CD1c-positive myeloid dendritic cell (primary cell): ENCODE data around the gene GAN.
A peak's percentile ranks its signal among the peaks of the same experiment; 100 is the strongest.

Source experiments
- DNase-seq: peaks from one replicate; pipeline ENCODE4 v3.0.0-alpha.2; 2016; ENCODE audit errors: extremely low spot score

The GAN gene, protein sequence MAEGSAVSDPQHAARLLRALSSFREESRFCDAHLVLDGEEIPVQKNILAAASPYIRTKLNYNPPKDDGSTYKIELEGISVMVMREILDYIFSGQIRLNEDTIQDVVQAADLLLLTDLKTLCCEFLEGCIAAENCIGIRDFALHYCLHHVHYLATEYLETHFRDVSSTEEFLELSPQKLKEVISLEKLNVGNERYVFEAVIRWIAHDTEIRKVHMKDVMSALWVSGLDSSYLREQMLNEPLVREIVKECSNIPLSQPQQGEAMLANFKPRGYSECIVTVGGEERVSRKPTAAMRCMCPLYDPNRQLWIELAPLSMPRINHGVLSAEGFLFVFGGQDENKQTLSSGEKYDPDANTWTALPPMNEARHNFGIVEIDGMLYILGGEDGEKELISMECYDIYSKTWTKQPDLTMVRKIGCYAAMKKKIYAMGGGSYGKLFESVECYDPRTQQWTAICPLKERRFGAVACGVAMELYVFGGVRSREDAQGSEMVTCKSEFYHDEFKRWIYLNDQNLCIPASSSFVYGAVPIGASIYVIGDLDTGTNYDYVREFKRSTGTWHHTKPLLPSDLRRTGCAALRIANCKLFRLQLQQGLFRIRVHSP

DNA sequence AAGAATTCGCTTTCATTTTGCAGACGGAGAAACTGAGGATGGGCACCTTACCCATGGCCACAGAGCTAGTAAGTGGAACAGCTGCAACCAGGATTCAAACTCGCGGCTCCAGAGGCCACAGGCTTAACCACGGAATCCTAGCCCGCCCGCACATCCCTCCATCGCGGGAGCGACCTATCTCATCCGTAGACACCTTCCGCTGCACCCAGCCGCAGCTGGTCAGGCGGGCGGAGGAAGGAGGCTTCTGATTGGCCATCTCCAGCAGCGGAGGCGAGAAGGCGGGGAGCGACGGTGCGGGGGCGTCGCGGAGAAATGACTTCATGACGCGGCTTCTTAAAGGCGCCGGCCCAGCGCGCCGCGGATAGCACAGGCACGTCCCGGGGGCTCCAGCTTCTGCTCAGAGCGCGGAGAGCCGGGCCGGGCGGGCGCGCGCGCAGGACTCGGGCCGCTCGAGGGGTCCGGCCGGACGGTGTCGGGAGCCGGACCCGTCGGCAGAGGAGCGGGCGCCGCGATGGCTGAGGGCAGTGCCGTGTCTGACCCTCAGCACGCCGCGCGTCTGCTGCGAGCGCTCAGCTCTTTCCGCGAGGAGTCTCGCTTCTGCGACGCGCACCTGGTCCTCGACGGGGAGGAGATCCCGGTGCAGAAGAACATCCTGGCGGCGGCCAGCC lies at the start of gene GAN:
GAN (plus strand) TSS at position 360 of the 668 bp plus-strand sequence; CDS start at position 512, 152 bp downstream.
- peak; percentile 98 for DNase-seq

DNA sequence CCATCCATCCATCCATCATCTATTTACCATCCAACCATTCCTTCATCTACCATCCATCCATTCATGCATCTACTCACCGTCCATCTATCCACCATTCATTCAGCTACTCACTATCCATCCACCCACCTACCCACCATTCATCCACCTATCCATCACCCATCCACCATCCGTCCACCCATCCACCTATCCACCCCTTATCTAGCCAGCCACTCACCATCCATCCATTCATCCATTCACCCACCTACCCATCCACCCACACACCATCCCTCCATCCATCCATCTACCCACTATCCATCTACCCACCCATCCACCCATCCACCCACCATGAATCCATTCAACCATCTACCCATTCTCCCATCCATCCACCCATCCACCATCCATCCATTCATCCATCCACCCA lies 49.7 kb upstream of the GAN start:
- DNase-seq = no peak

DNA sequence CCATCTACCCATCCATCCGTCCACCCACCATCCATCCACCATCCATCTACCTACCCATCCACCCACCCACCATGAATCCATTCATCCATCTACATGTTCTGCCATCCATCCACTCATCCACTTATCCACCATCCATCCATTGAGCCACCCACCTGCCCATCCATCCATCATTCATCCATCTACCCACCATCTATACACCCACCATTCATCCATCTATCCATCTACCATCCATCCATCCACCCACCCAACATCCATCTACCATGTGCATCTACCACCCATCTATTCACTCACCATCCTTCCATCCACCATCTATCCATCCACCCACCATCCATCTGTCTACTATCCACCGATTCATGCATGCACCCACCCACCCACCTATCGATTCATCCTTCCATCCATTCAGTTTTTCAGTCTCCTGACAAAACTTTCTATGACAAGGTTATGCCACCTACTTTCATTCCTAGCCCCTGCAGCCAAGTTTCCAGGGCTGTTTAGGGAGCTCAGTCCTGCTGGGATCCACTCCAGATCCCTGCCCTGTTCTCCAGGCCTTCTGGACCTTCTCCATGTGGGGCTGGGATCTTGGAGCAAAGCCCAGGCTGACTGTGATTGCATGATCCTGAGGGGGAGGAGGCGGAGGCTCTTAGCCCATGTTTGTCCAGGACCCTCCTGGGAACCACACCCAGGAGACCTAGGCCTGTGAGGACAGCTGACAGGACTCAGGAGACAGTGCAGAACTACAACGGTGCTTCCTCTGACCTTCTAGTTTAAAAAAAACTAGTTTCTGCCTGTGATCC lies 48.9 kb upstream of the GAN start:
- no peak for DNase-seq

DNA sequence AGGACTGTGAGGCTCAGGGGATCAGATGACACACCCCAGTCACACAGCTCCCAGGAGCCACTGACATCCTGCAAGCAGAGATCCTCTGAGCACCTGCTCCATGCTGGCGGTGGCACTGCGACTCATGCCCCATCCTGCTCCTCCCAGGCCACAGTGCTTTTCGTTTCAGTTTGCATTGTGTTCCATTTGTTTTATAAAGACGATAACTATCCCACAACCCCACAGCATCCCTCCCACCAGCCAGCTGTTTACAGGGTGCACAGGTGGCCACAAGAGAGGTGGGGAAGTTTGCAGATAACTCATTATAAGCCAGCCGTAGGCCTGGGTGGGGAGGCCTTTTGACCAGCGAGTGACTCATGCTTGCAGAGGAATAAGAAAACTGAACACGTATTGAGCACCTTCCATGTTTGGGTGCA lies 48.1 kb upstream of the GAN start:
- no peak for DNase-seq

DNA sequence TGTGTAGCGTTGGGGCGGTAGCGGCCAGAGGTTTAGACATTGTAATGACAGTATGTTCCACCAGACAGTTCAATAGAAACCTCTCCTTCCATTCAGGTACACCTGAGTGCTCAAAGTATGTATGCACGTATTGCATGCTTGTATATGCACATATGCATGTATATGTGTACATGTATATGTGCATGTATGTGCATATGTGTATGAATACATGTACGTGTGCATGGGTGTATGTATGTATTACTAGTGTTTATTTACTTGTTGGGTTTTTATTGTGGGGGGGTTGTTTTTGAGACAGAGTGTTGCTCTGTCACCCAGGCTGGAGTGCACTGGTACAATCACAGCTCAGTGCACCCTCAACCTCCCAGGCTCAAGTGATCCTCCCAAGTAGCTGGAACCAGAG lies 46.3 kb upstream of the GAN start:
- DNase-seq = no peak

DNA sequence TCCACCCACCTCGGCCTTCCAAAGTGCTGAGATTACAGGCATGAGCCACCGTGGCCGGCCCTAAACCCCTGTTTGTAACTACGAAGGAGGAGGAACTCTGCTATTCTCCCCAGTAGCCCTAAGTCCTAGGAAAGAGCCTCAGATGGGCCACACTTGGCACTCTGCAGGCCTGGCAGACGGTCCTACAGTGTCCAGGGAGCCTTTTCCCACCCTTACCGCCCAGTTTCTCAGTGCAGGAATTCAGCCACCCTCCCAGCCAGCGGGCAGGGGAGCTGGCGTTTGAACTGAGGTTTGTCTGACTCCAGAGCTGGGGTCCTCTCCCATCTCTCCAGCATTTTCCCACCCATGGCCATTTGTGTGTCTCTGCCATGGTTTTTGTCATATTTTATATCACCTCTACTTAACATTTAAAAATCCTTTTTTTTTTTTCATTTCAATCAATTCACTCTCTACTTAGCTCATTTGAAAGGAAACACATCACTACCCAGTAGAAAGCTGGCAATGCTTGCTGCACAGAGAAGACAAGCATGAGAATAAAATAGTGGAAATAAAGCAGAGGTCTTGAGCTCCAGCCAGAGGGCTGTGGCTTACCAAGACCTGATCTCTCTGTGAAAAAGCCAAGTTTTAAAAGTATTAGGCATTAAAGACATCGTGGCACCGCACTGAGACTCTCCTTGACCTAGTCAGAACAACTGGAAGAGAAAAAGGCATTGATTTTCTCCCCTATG lies 41.4 kb upstream of the GAN start:
- no peak for DNase-seq

DNA sequence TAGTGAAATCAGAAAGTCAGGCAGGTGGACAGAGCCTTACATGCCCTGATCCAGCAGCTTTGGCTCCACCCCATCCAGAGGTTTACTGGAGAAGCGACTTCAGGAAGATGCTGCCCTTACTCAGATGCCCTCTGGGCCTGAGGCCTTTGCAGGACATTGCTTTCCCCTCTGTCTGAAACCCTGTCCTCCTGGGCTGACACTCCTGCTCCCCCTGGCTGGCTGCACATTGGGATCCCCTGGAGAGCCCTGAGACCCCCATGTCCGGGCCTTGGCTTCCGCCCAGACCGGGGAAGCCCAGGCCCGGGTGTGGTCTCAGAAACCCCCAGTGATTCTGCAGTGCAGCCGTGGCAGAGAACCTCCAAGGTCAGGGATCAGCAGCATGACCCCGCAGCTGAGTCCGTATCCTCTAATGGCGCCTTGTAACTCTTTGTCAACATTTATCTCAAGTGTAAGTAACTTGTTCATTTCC lies 39.7 kb upstream of the GAN start:
- DNase-seq = no peak

DNA sequence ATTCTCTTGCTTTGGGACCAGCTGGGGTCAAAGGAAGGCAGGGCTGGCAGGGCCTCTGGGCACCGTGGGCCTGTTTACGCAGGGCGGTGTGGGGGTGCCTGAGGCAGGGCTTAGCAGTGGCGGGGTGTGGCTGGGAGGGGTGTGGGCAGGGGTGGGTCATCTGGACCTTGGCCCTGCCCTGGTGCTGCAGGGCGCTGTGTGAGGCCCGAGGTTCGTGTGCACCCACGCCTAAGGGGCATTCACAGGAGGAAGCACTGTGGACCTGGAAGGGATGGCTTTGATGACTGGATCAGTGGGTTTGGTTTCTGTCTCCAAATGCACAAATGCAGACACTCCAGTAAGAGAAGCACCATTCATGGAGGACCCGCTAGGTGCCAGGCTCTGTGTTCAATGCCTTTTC lies 39.0 kb upstream of the GAN start:
- DNase-seq = no peak

DNA sequence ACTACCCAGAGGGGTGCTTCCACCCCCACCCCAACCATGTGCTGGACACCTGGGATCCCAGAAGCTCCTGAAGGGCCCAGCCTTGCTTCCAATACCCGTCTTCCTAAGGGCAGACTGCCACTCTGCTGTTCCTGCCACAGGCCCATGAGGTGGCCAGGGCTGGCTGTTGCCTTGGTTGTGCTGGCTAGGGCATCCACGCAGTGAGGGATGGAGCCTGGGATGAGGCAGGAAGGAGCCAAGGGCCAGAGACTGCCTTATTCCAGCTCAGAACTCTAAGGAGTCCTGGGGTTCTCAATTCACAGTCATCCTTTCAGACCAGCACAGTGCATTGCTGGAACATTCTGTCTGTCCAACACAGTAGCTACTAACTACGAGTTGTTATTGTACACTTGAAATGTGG lies 38.4 kb upstream of the GAN start:
- no peak for DNase-seq

DNA sequence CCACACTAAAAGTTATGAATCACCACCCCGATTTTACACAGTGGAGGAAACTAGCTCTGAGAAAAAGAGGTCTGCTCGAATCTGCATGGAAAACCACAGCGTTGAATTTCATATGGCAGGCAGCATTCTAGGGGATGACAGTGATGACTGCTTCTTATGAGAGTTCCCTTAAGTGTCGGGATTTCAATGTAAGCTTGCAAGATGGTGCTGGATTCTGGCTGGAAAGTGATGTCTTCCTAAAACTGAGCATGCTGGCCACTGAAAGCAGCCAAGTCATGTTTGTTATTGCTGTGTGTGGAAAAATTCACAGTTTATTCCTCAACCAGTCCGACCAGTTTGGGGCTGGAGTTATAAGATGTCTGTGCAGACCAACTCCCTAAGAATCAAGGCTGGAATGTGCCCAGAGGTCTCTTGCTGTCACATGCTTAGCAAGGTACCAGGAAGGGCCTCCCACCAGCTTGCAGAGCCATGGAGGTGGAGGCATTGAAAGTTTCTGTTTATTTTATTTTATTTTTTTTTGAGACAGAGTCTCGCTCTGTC lies 37.2 kb upstream of the GAN start:
- DNase-seq = no peak

DNA sequence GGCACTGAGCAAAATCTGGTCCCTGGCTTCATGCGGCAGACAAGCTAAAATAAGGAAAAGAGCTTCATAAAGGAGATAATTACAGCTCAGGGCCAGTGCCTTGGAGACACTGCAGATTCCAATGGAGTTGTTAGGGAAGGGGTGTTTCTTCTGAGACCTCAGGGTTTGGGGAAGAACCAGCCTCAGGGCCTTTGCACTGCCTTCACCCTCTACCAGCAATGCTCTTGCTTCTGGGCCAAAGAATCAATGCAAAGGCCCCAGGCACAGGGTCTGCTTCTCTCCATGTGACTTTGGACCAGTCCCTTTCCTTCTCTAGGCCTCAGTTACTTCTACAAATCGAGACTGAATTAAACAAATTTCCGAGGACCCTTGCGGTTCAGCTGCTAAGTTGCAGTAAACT lies 36.2 kb upstream of the GAN start:
- no peak for DNase-seq

DNA sequence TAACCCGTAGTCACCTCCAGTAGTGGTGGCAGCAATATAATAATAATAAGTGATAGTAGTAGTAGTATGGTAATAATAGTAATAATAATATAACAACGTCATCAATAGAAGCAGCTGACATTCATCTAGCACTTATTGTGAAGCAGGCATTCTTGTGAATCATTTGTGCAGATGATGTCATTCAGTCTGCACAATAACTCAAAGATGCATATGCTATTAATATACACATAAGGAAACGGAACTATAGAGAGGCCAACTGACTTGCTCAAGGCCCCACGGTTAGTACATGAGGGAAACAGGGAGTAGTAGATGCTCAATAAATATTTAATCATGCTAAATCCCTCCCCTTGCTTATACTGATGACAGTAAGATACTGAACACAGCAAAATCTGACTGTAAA lies 35.4 kb upstream of the GAN start:
- no peak for DNase-seq

DNA sequence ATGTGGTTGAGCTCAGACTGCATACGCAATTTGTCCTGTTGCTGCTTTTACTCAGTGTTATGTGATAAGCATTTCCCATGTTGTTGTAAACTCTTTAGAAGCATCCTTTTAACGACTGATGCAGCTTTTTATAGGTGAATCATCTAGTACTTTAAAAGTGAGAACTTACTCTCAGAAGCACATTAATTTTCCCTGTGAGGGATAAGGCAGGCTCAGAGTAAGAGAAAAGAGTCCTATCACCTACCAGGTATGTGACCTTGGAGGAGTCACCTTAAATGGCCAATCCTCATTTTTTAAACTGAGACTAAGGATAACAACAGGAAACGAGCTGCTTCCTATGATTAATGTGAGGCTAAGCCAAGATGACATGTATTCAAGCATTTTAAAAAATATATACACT lies 34.4 kb upstream of the GAN start:
- no peak for DNase-seq

DNA sequence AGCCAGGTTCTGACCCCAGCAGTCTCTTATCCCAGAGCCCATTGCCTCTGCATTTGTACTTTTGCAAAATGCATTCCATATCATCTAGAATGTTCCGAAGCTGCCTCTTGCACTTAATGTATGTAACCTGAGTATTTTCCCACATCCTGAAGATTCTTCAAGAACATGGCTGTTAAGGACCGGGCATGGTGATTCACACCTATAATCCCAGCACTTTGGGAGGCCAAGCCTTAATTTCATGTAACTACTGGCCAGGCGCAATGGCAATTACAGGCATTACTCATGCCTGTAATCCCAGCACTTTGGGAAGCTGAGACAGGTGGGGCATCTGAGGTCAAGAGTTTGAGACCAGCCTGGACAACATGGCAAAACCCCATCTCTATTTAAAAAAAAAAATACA lies 31.7 kb upstream of the GAN start:
- DNase-seq = no peak

DNA sequence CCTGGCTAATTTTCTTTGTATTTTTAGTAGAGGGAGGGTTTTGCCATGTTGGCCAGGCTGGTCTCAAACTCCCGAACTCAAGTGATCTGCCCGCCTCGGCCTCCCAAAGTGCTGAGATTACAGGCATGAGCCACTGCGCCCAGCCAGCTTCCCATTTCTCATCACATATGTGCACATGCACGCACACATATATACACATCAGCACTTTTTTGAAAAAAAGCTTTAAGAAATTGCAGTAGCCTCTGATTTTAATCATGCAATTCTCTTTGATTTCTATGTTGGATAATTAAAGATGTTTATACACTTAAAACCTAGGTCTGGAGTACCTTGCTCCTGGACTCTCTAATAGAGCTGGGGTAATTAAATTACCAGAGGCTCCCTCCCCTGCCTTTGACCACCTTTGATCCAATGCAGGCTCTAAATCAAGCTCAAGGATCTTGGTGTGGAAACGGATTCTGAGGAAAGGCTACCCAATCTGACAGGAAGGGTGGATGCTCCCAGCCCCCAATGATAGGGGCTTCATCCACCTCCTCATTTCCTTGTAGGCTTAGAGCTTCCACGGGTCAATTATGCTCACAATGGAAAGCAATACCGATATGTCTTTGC lies 29.7 kb upstream of the GAN start:
- no peak for DNase-seq

DNA sequence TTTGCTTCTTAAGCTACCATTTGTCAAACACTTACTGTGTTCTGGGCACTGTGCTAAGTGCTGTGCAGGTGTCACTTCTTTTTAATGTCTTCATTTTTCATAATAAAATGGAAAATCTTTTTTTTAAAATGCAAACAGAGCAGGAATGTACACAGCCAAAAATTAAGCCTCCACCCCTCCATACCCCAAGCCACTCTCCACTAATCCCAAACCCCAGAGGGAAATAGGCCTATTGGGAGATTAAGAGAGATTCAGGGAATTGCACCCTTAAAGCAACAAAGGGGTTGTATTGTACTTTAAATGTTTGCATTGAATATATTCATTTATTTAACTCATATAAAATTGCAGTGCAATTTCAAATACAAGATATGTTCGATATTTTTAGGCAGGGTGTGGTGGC lies 28.6 kb upstream of the GAN start:
- DNase-seq = no peak

DNA sequence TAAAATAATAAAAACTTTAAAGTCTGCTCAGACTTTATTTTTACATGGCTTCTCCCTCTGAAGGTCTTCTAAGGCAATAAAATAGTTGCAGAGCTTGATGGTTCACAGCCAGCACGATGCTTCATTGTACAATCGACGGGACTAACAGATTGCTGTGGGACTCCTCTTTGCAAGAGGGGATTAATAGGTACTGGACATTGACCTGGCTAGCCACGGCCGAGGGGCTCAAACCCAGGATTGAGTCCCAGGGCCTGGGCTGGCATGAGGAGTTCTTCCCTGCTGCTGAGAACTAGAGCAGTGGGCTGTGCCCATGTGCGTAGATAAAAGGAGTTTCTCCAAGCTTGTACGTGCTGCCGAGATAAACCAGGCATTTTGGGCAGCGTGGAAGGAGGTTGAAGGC lies 23.6 kb upstream of the GAN start:
- no peak for DNase-seq

DNA sequence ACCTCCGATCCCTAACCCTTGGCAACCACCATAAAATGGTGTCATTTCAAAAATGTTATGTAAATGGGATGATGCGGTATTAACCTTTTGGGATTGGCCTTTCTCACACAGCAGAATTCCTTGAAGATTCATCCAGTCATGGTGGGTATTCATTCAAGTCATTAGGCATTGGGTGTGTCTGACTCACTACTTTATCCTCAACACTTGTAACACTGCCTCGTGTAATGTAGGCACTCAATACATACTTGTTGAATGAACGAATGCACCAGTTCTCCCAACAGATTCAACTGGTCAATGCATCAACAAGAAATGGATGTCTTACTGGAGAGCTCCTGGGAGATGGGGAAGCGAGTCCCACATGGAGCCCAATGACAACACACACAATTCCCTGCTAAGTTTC lies 21.8 kb upstream of the GAN start:
- no peak for DNase-seq

DNA sequence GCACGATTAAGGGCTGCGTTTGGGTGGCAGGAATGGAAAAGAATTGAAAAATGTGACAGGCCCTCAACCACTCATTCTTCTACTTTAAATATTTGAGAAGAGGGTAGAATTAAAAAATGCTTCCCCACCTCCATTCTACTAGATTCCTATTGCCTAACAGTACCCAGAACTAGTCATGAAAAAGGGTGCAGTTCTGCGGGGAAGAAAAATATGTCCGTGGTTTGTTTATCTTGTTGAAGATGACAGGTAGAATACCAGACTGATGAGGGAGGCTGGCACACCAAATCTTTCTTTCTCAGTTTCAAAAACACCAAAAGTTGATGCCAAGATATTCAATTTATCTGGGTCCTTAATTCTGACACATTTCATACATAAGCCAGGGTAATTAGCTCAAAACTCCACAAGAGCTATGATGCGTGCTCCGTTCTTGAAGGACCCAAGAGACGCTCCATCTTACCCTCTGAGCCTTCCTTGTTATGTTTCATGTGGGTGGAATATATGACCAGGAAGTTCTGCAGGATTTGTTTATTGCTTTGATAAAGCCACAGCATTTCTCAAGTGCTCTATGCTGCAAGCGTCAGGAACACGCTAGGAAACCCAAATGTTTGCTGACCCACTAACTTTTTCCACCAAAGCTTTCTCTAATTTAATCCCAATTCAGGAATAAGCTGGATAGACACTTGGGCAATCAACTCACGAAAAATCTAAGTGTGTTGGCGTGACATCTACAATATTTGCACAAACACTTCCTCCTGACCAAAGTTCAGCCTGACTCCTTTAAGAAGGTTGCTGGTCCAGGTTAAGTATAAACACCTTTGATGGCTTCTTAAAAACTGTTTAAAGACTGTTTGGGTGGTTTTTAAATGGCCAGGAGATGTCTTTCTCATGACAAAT lies 20.6 kb upstream of the GAN start:
- DNase-seq = no peak

DNA sequence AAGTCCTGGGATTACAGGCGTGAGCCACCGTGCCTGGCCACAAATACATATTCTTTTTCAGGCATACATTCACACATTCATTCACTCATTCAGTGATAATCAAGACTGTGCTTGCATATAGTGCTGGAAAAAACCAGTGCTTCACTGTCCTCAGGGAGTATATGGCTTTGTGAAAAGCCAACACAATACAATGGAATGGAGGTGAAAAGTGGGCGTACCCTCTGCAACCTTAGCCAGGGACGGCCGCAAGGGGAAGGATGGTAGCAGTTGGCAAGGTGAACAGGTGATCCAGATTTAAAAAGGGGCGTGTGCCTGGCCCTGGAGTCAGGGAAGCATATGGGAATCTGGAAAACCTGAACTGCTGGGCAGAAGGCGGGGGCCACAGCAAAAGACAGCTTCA lies 18.1 kb upstream of the GAN start:
- no peak for DNase-seq
